Activated B cell treated with CpG ODN at 0.5 μM for 24 hours (primary cell): Measurements from ENCODE around the gene FCN1. TPM values are rescaled to one million over a fixed set of nuclear protein-coding genes. Genes with fewer than 3 reads are reported as not detected.

ENCODE experiments used
- ATAC-seq: fragments of 200-7000 bp; cut with Tn5 transposase; one replicate; pipeline ENCODE4 v1.10.0; 2021; ENCODE audit warnings: low read depth, mild to moderate bottlenecking, moderate library complexity
- CTCF ChIA-PET: fragments of 350-600 bp; sonication (Branson Sonifier 250); formaldehyde crosslinking; loops from one replicate; lab custom pipeline; 2021; ENCODE audit warnings: antibody characterized with exemption; lab: Charles Lee
- POLR2A ChIA-PET: fragments of 350-600 bp; sonication (Branson Sonifier 250); formaldehyde crosslinking; loops from one replicate; lab custom pipeline; 2021; ENCODE audit warnings: antibody characterized with exemption; lab: Charles Lee
- DNase-seq: peaks from one replicate; pipeline ENCODE4 v3.0.0; 2022
- H3K27ac Mint-ChIP-seq: one replicate; pipeline ENCODE4 v1.8.0; 2020; ENCODE audit warnings: mixed read lengths
- H3K27me3 Mint-ChIP-seq: one replicate; pipeline ENCODE4 v1.8.0; 2021; ENCODE audit warnings: mixed read lengths
- H3K36me3 Mint-ChIP-seq: one replicate; pipeline ENCODE4 v1.8.0; 2021; ENCODE audit warnings: low read depth, mixed read lengths
- H3K4me1 Mint-ChIP-seq: one replicate; pipeline ENCODE4 v1.8.0; 2021; ENCODE audit warnings: mixed read lengths
- H3K4me3 Mint-ChIP-seq: one replicate; pipeline ENCODE4 v1.8.0; 2020; ENCODE audit warnings: mild to moderate bottlenecking, mixed read lengths
- H3K9me3 Mint-ChIP-seq: one replicate; pipeline ENCODE4 v1.8.0; 2020; ENCODE audit warnings: mixed read lengths
- CTCF ChIP-seq: fragments of 200-600 bp; IDR thresholded peaks from one replicate; pipeline ENCODE4 v1.8.0; 2022; ENCODE audit warnings: antibody characterized with exemption, mild to moderate bottlenecking
- intact Hi-C: fragments of 100-400 bp; cut with micrococcal nuclease; formaldehyde crosslinking; loops from one replicate; pipeline ENCODE4 v1.15.1; 2024
- total RNA-seq: library from RNA; stranded (reverse); gene quantifications from 2 replicates; pipeline ENCODE4 v1.2.3, GENCODE V29; 2022

The FCN1 gene
- total RNA-seq, 1 donor from 2014 or later: 0.44 TPM

- ChIA-PET POLR2A (no interaction called here), CTCF (no interaction called here)
- DNase-seq (no peak), ATAC-seq (no peak)
- TF ChIP-seq CTCF: no peak
- Mint-ChIP-seq H3K4me1 (no peaks in the 10 kb centered on the region), H3K4me3 (no peak overlapping the region), H3K27me3 (peaks cover 14% of the 10 kb centered on the region), H3K9me3 (no peaks in the 10 kb centered on the region), H3K36me3 (no peaks in the 10 kb centered on the region), H3K27ac (no peak overlapping the region)
- intact Hi-C loops: no loop called here
Measured at GRCh38 chr9:134945509-134946275, 28.0 kb upstream of the FCN1 start.

GRCh38 chr9:134944916-134945315 is 27.2 kb upstream of the FCN1 start:
- ChIA-PET POLR2A (no interaction called here), CTCF (no interaction called here)
- DNase-seq (no peak), ATAC-seq (no peak)
- Mint-ChIP-seq H3K4me1 (no peaks in the 10 kb centered on the region), H3K9me3 (no peaks in the 10 kb centered on the region), H3K27ac (no peak overlapping the region), H3K36me3 (no peaks in the 10 kb centered on the region), H3K4me3 (no peak overlapping the region), H3K27me3 (peaks cover 16% of the 10 kb centered on the region)
- intact Hi-C loops: no loop called here
- no peak for TF ChIP-seq CTCF

- DNase-seq: no peak
- POLR2A ChIA-PET: no interaction called here
- CTCF ChIA-PET: no interaction called here
Measured at GRCh38 chr9:134944351-134944802, 26.7 kb upstream of the FCN1 start.

GRCh38 chr9:134943836-134944235 is 26.1 kb upstream of the FCN1 start:
- no peak for TF ChIP-seq CTCF
- no peak for DNase-seq
- ChIA-PET CTCF (no interaction called here), POLR2A (no interaction called here)
- ATAC-seq: no peak
- no peak overlapping the region for H3K27ac Mint-ChIP-seq
- no peaks in the 10 kb centered on the region for H3K36me3 Mint-ChIP-seq
- H3K9me3 Mint-ChIP-seq: no peaks in the 10 kb centered on the region
- no peak overlapping the region for H3K4me3 Mint-ChIP-seq
- intact Hi-C loops: no loop called here
- H3K4me1 Mint-ChIP-seq: no peaks in the 10 kb centered on the region
- peaks cover 21% of the 10 kb centered on the region for H3K27me3 Mint-ChIP-seq

More at GRCh38 chr9:134944351-134944802, 26.7 kb upstream of the FCN1 start:
- intact Hi-C loops: no loop called here
- Mint-ChIP-seq H3K36me3 (no peaks in the 10 kb centered on the region), H3K4me3 (no peak overlapping the region), H3K27me3 (peaks cover 20% of the 10 kb centered on the region), H3K4me1 (no peaks in the 10 kb centered on the region), H3K9me3 (no peaks in the 10 kb centered on the region), H3K27ac (no peak overlapping the region)
- ATAC-seq: no peak
- no peak for TF ChIP-seq CTCF

GRCh38 chr9:134943411-134943810 is 25.7 kb upstream of the FCN1 start:
- Mint-ChIP-seq H3K4me3 (no peak overlapping the region), H3K9me3 (no peaks in the 10 kb centered on the region), H3K27me3 (peaks cover 21% of the 10 kb centered on the region), H3K36me3 (no peaks in the 10 kb centered on the region), H3K4me1 (no peaks in the 10 kb centered on the region), H3K27ac (no peak overlapping the region)
- intact Hi-C loops: no loop called here
- no peak for TF ChIP-seq CTCF
- DNase-seq (no peak), ATAC-seq (no peak)
- CTCF ChIA-PET: no interaction called here
- POLR2A ChIA-PET: no interaction called here
